HepG2 (cell line): ENCODE data around the gene LDLRAD4. TPM values are rescaled to one million over a fixed set of nuclear protein-coding genes. Genes with fewer than 3 reads are reported as not detected.

Experiments
- ATAC-seq: fragments of 200-7000 bp; cut with Tn5 transposase; 3 replicates; pipeline ENCODE4 v1.9.1; 2020; ENCODE audit warnings: mild to moderate bottlenecking, moderate library complexity
- BruUV-seq: library from RNA; stranded (reverse); fragments of 400-500 nt; replicated peaks from 2 replicates; lab custom pipeline; 2021; lab: Mats Ljungman, UMichigan
- CTCF ChIA-PET: fragments of 300-600 bp; formaldehyde crosslinking; extraction: SDS; loops from one replicate; lab custom pipeline; 2021; ENCODE audit warnings: low total read pairs, inconsistent platforms, low intra/inter-chr PET ratio; lab: Yijun Ruan, JAX
- POLR2A ChIA-PET: fragments of 350-600 bp; sonication (Branson Sonifier 250); formaldehyde crosslinking; loops from one replicate; lab custom pipeline; 2020; ENCODE audit warnings: antibody characterized with exemption, inconsistent platforms; lab: Yijun Ruan, JAX
- DNase-seq: peaks from one replicate; pipeline ENCODE4 v3.0.0-alpha.2; 2015; ENCODE audit warnings: low spot score
- FAIRE-seq: peaks from 3 replicates; lab custom pipeline; 2011; peaks lifted over from hg19 to GRCh38; lab: Jason Lieb, UNC
- H2AFZ ChIP-seq: one replicate; pipeline ENCODE4 v1.6.1; 2011; ENCODE audit warnings: low read length, inconsistent platforms
- H3K27ac ChIP-seq: fragments of 300-600 bp; 3 replicates; pipeline ENCODE4 v1.8.0; 2011; ENCODE audit warnings: mixed run types, mild to moderate bottlenecking, mixed read lengths, low read length, inconsistent platforms; ENCODE audit not compliant: insufficient read depth; ENCODE audit errors: extremely low read length
- H3K27me3 ChIP-seq, 2 experiments: fragments of 200-600 bp in 1 of 2; 2 replicates in 1 of 2; 3 replicates in 1 of 2; pipeline versions ENCODE4 v1.6.0 to v1.8.0; 2011; ENCODE audit warnings: low read length in 2 of 2, mild to moderate bottlenecking in 2 of 2, moderate library complexity in 2 of 2, inconsistent platforms in 1 of 2; ENCODE audit not compliant: insufficient read depth in 2 of 2, control insufficient read depth in 1 of 2
- H3K36me3 ChIP-seq, 2 experiments: fragments of 200-600 bp in 1 of 2; replicated peaks in 1 of 2; 2 replicates in 1 of 2; 3 replicates in 1 of 2; pipeline versions ENCODE4 v1.5.1 to v1.8.0; 2011; ENCODE audit warnings: low read length in 2 of 2, inconsistent platforms in 1 of 2; ENCODE audit not compliant: insufficient read depth in 2 of 2, control insufficient read depth in 1 of 2
- H3K4me1 ChIP-seq: 2 replicates; pipeline ENCODE4 v1.5.1; 2012; ENCODE audit warnings: low read length, inconsistent platforms; ENCODE audit not compliant: insufficient read depth
- H3K4me2 ChIP-seq: 2 replicates; pipeline ENCODE4 v1.6.0; 2011; ENCODE audit warnings: low read depth, low read length, inconsistent platforms
- H3K4me3 ChIP-seq, 3 experiments: fragments of 200-600 bp in 1 of 3; sonication (generic), shearing (Covaris generic) in 1 of 3; replicated peaks in 1 of 3; 2 replicates each; pipeline ENCODE4 v1.5.1; 2011 to 2016; ENCODE audit warnings: low read length in 3 of 3, inconsistent platforms in 2 of 3, low read depth in 2 of 3, mild to moderate bottlenecking in 2 of 3, control low read depth in 1 of 3, mixed read lengths in 1 of 3; ENCODE audit not compliant: insufficient read depth in 1 of 3
- H3K79me2 ChIP-seq: one replicate; pipeline ENCODE4 v1.6.1; 2011; ENCODE audit warnings: low read length, inconsistent platforms; ENCODE audit not compliant: insufficient read depth
- H3K9ac ChIP-seq: 2 replicates; pipeline ENCODE4 v1.6.0; 2011; ENCODE audit warnings: mild to moderate bottlenecking, low read depth, low read length, inconsistent platforms; ENCODE audit not compliant: insufficient read depth
- H3K9me3 ChIP-seq: 2 replicates; pipeline ENCODE4 v1.5.1; 2012; ENCODE audit warnings: mild to moderate bottlenecking, low read length
- H4K20me1 ChIP-seq: 2 replicates; pipeline ENCODE4 v1.6.0; 2011; ENCODE audit warnings: inconsistent platforms, mild to moderate bottlenecking, low read length, moderate library complexity; ENCODE audit not compliant: insufficient read depth
- AKAP8 ChIP-seq: sonication (generic); formaldehyde crosslinking; IDR thresholded peaks from 2 replicates; pipeline ENCODE4 v1.5.1; 2020; ENCODE audit warnings: mild to moderate bottlenecking, missing genetic modification reagents
- FOXK2 ChIP-seq: fragments of 450-650 bp; IDR thresholded peaks from 2 replicates; pipeline ENCODE4 v1.6.1; 2016
- JUN ChIP-seq: sonication (generic); formaldehyde crosslinking; IDR thresholded peaks from 2 replicates; pipeline ENCODE4 v1.4.0; 2020; ENCODE audit warnings: mild to moderate bottlenecking, missing genetic modification reagents
- SOX5 ChIP-seq: IDR thresholded peaks from 2 replicates; pipeline ENCODE4 v1.6.1; 2016; ENCODE audit warnings: borderline replicate concordance
- ZFX ChIP-seq: sonication (generic); formaldehyde crosslinking; IDR thresholded peaks from 2 replicates; pipeline ENCODE4 v1.4.0; 2020; ENCODE audit warnings: mild to moderate bottlenecking, low read depth, missing genetic modification reagents, moderate library complexity
- ZNF205 ChIP-seq: IDR thresholded peaks from 2 replicates; pipeline ENCODE4 v1.6.1; 2018; ENCODE audit warnings: missing biosample characterization, missing genetic modification reagents
- ZNF367 ChIP-seq: sonication (generic); formaldehyde crosslinking; IDR thresholded peaks from 2 replicates; pipeline ENCODE4 v1.4.0; 2020; ENCODE audit warnings: missing genetic modification reagents, borderline replicate concordance
- ZNF546 ChIP-seq: sonication (generic); formaldehyde crosslinking; conservative IDR thresholded peaks from 2 replicates; pipeline ENCODE4 v1.8.1; 2023; ENCODE audit warnings: mild to moderate bottlenecking, missing genetic modification reagents
- WGBS: methylation state at CpG from one replicate; pipeline ENCODE4 v1.1.6; 2017; ENCODE audit warnings: low lambda C conversion rate; 5-methylcytosine and 5-hydroxymethylcytosine counted together
- in situ Hi-C: cut with HindIII; loops from 2 replicates; pipeline ENCODE4 v1.10.0; 2017; ENCODE audit warnings: low pct_unique_long_range_greater_than_20kb; ENCODE audit not compliant: extremely low pct_ligation_motif_present
- intact Hi-C: fragments of 100-400 bp; cut with micrococcal nuclease; formaldehyde crosslinking; loops from one replicate; pipeline ENCODE4 v1.10.0; 2022; ENCODE audit not compliant: unreplicated experiment
- polyA plus RNA-seq, 8 experiments: library from polyadenylated mRNA; depleted of rRNA in 3 of 8; stranded (reverse) in 7 of 8; unstranded in 1 of 8; fragments of >200 nt; fragmentation: Illumina TruSeq in 4 of 8; extraction: Trizol in 4 of 8; gene quantifications; 2 replicates each; pipeline versions ENCODE4 v1.2.1 to v1.2.3, GENCODE V29; 2011 to 2016; ENCODE audit warnings: low read depth in 4 of 8, missing spikeins in 1 of 8, mixed read lengths in 1 of 8; ENCODE audit not compliant: insufficient read depth in 1 of 8
- total RNA-seq, 5 experiments: library from RNA; depleted of rRNA; stranded (reverse); fragments of >200 nt; fragmentation: Illumina TruSeq; extraction: Trizol; gene quantifications; 2 replicates each; pipeline ENCODE4 v1.2.3, GENCODE V29; 2016; ENCODE audit warnings: low read depth in 1 of 5
- TF ChIP-seq, protein P1 (sequence below): IDR thresholded peaks from 2 replicates; pipeline ENCODE4 v1.6.1; 2016

Gene LDLRAD4
- total and polyA plus RNA-seq, 2 of the 13 experiments (the other 11 are each of a cell fraction or from before 2014, with no cell fraction given) = 13.6 to 20.9 TPM

DNA sequence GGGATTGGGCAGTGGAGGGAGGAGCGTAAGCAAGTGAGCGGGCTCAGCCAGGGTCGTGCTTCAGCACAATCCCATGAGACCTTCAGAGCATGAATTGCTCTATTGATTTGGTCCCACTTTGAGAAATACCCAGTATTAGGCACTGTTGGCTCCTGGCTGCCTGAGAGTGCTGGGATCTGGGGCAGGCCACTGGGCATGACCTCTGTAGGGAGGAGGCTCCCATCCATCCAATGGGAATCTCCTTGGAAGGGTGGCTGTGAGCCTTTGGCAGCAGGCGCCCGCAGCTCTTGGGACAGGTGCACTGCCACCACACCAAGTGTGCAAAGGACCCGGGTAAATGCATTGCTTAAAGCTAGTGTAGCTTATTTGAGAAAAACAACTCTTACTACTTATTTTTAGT lies 137.5 kb downstream of the LDLRAD4 start:
- Histone ChIP-seq H3K4me1 (peaks cover 7% of the 10 kb centered on the region; the same call in 1 of the 2 replicates), H4K20me1 (no peaks in the 10 kb centered on the region), H3K4me3 (no peak overlapping the region), H3K27me3 (no peaks in the 10 kb centered on the region), H3K36me3 (no peaks in the 10 kb centered on the region), H2AFZ (no peak overlapping the region), H3K9ac (no peak overlapping the region), H3K27ac (no peak overlapping the region), H3K9me3 (no peaks in the 10 kb centered on the region), H3K79me2 (no peaks in the 10 kb centered on the region), H3K4me2 (no peak overlapping the region)
- 97% methylated on average over 6 of the region's 6 CpGs for WGBS
- ATAC-seq = no peak
- TF ChIP-seq ZNF205 (CRISPR knock-in tag) (no peak), JUN (no peak), ZNF367 (CRISPR knock-in tag) (no peak), AKAP8 (CRISPR knock-in tag) (no peak), FOXK2 (no peak), ZNF546 (no peak)
- intact Hi-C loops (no loop called here), in situ Hi-C loops (no loop called here)
- no TSS peak for BruUV-seq
- DNase-seq = no peak
- ChIA-PET POLR2A (no interaction called here), CTCF (no interaction called here)
- FAIRE-seq = no peak

DNA sequence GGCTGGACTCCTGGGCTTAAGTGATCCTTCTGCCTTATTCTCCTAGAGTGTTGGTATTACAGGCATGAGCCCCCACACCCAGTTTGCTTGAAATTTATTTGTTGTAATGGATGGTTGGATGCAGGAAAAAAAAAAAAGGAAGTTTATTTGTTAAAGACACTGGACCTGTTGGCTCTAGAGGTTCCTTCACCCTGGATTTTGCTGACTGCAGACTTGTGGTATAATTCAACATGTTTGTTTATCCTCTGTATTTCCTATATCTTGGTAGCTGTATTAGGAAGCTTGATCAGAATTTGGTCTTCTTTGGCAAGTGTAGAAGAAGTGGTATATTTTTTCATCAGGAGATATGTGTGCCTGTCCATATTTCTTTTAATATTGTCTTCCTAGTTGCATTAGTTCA lies 138.7 kb downstream of the LDLRAD4 start:
- peaks cover 7% of the 10 kb centered on the region; the same call in 1 of the 2 replicates for H3K4me1 ChIP-seq
- H2AFZ ChIP-seq = no peak overlapping the region
- ChIA-PET POLR2A (no interaction called here), CTCF (no interaction called here)
- intact Hi-C loops = no loop called here
- H3K27ac ChIP-seq = no peak overlapping the region
- no peak for DNase-seq
- in situ Hi-C loops = no loop called here
- H3K9me3 ChIP-seq = no peaks in the 10 kb centered on the region
- H3K36me3 ChIP-seq = no peaks in the 10 kb centered on the region
- no peaks in the 10 kb centered on the region for H3K79me2 ChIP-seq
- no peaks in the 10 kb centered on the region for H3K27me3 ChIP-seq
- no peak for ATAC-seq
- H3K4me3 ChIP-seq = no peak overlapping the region
- BruUV-seq = no TSS peak
- no peaks in the 10 kb centered on the region for H4K20me1 ChIP-seq
- FAIRE-seq = no peak
- no peak overlapping the region for H3K9ac ChIP-seq
- no peak overlapping the region for H3K4me2 ChIP-seq
- TF ChIP-seq, protein P1, sequence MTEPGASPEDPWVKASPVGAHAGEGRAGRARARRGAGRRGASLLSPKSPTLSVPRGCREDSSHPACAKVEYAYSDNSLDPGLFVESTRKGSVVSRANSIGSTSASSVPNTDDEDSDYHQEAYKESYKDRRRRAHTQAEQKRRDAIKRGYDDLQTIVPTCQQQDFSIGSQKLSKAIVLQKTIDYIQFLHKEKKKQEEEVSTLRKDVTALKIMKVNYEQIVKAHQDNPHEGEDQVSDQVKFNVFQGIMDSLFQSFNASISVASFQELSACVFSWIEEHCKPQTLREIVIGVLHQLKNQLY (CRISPR knock-in tag) = no peak
- TF ChIP-seq SOX5 (CRISPR knock-in tag) = no peak
- TF ChIP-seq ZFX (CRISPR knock-in tag) = no peak
